Activated T-cell treated with anti-CD3 and anti-CD28 coated beads for 48 hours (primary cell): ENCODE results near the gene PORCN.
"Not testable (repeated sequence)": the region's sequence is repeated elsewhere in the genome, so short reads cannot be mapped to it uniquely, and the experiment has no call there.

Source experiments
- DNase-seq: peaks from one replicate; pipeline ENCODE4 v3.0.0-alpha.2; 2020; ENCODE audit warnings: low read depth

The PORCN gene

GRCh38 chrX:48513670-48514069 lies 4.9 kb downstream of the PORCN start:
- DNase-seq = no peak

- no peak for DNase-seq
Observed at GRCh38 chrX:48514126-48514806, 5.5 kb downstream of the PORCN start.

- no peak for DNase-seq
Observed at GRCh38 chrX:48514868-48515460, 6.2 kb downstream of the PORCN start.

- DNase-seq = no peak
Observed at GRCh38 chrX:48515842-48516241, 7.0 kb downstream of the PORCN start.

- DNase-seq = no peak
Observed at GRCh38 chrX:48516285-48516684, 7.5 kb downstream of the PORCN start.

- no peak for DNase-seq
Observed at GRCh38 chrX:48516987-48517386, 8.2 kb downstream of the PORCN start.

GRCh38 chrX:48519481-48519880 lies 10.7 kb downstream of the PORCN start:
- not testable (repeated sequence) for DNase-seq

GRCh38 chrX:48520455-48520854 lies 11.7 kb downstream of the PORCN start:
- DNase-seq = no peak

- DNase-seq = no peak
Observed at GRCh38 chrX:48520976-48521352, 12.2 kb downstream of the PORCN start.

- peak; percentile 92 for DNase-seq
Observed at GRCh38 chrX:48521353-48522243, 12.8 kb downstream of the PORCN start, which contains the start of gene EBP. Gene EBP (plus strand): TSS chrX:48521808. CDS start chrX:48523772, 1,964 bp downstream.

- DNase-seq = no peak
Observed at GRCh38 chrX:48522291-48522690, 13.5 kb downstream of the PORCN start.

GRCh38 chrX:48523682-48524081 lies 14.9 kb downstream of the PORCN start:
- no peak for DNase-seq

- not testable (repeated sequence) for DNase-seq
Observed at GRCh38 chrX:48525853-48526252, 17.1 kb downstream of the PORCN start.

GRCh38 chrX:48530736-48531135 lies 21.9 kb downstream of the PORCN start:
- DNase-seq = no peak

GRCh38 chrX:48531358-48531959 lies 22.7 kb downstream of the PORCN start:
- DNase-seq = no peak

GRCh38 chrX:48532161-48532560 lies 23.4 kb downstream of the PORCN start:
- no peak for DNase-seq

- no peak for DNase-seq
Observed at GRCh38 chrX:48533165-48533564, 24.4 kb downstream of the PORCN start.

GRCh38 chrX:48538641-48539344 lies 30.0 kb downstream of the PORCN start:
- DNase-seq = no peak

- peak; percentile 92 for DNase-seq
Observed at GRCh38 chrX:48539345-48540027, 30.7 kb downstream of the PORCN start, which contains the start of gene TBC1D25. Gene TBC1D25 (plus strand): TSS chrX:48539714. CDS start chrX:48539798, 84 bp downstream.

- DNase-seq = peak; percentile 41
Observed at GRCh38 chrX:48540028-48540375, 31.2 kb downstream of the PORCN start.

GRCh38 chrX:48540480-48540879 lies 31.7 kb downstream of the PORCN start:
- DNase-seq = no peak
